Endometrial microvascular endothelial cells (primary cell): ENCODE data around the gene FOXI1. TPM values are rescaled to one million over a fixed set of nuclear protein-coding genes. Genes with fewer than 3 reads are reported as not detected.
"Not testable (repeated sequence)": the region's sequence is repeated elsewhere in the genome, so short reads cannot be mapped to it uniquely, and the experiment has no call there.

Experiments
- in situ Hi-C: cut with HindIII; loops from 2 replicates; pipeline ENCODE4 v1.10.0; 2017; ENCODE audit warnings: low sequenced_read_pairs, low pct_unique_long_range_greater_than_20kb; ENCODE audit errors: inconsistent ontology term
- total RNA-seq: library from RNA; depleted of rRNA; stranded (reverse); fragments of >200 nt; gene quantifications from one replicate; pipeline ENCODE4 v1.2.3, GENCODE V29; 2015; ENCODE audit errors: inconsistent ontology term

FOXI1 gene
- total RNA-seq, 1 donor from 2014 or later: not detected

DNA sequence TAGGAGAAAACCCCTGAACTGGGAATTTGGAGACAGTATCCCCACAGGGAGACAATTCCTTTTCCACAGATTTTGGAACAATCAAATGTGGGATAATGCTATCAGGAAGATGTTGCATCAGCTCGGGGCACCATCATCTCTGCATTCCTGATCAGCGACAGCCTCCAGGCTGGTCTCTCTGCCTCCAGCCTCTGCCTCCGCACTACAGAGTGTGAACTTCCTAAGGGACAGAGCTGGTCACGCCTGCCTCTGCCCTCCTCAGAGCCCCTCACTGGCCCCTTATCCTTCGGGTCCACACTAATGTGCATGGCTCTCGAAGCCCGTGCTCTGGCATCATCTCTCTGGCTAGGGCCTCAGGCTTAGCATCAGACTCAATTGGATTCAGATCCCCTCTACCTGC is 8.6 kb downstream of the FOXI1 start:
- in situ Hi-C loops: no loop called here

DNA sequence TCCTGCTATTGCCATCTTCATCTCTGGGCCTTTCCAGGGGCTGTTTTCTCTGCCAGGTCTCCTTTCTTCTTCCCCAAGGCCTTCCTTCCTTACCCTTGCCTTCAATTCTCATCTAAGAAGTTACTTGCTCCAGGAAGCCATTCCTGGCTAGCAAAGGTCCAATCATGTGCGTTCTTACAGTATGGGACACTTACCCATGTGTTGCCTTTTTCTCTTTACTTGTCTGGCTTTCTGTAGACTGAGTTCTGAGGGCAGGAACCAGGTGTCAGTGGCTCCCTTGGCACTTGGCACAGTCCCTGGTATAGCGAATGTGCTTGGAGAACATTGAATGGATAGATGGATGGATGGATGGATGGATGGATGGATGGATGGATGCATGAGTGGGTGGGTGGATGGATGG is 10.2 kb downstream of the FOXI1 start:
- in situ Hi-C loops: no loop called here

DNA sequence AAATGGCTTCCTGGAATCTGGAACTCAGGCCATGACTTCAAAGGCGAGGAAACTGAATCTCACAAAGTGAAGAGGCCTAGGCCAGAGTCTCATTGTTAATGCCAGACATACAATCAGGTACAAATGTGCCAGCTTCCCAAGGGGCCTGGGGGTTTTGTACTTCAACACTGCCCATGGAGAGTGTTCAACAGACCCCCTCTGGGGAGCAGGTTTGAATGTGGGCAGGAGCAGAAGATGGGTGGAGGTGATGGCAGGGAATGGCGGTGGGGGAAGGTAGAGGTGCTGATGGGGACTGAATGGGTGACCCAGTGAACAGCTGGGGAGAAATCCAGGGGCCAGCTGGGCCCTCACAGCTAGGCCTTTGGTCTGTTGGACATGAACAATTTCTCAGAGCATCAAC is 12.0 kb downstream of the FOXI1 start:
- in situ Hi-C loops: no loop called here

DNA sequence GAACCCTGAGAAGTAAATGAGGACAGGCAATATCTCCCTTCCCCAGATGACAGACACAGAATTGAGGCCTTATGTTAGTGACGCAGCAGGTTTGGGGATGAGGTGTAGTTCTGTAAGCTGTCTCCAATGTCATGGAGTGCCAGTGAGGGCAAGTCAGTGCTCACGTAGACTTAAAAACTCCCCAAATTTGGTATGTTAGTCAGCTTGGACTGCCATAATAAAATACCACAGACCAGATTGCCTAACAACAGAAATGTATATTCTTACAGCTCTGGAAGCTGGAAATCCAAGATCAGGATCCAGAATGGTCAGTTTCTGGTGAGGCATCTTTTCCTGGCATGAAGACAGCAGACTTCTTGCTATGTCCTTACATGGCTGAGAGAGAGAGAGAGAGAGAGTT is 14.9 kb downstream of the FOXI1 start:
- in situ Hi-C loops: no loop called here

DNA sequence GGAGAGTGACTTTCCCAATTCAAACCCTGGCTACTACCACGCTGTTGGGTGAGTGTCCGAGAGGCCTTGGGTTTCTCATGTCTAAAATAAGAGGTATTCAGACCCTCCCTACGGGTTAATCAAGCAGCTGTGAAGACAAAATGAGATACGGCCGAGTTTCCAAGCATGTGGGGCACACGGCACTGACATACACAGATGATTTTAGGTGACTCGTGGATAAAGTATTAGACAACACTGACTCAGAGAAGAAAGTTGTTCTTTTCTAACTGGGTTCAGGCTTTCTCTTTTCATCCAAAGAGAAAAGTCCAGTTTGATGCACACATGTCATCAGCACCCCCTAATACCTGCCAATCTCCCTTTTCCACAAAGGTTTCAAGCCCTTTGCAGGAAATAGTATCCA is 15.6 kb downstream of the FOXI1 start:
- in situ Hi-C loops: no loop called here

DNA sequence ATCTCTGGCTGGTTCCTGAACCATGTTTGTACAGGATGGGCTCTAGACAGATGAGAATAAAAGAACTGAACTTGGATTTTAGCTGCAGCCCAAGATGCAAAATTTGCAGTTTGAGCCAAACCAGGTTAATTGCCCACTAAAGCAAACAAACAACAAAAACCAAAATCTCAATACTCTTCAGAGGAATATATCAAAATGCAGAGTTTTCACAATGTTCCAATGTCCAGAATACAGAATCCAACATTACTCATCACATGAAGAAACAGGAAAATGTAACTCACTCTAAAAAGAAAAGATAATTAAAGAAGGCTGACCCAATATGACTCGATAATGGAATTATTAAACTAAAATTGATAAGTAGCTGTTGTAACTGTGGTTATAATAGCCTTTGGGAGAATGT is 20.4 kb downstream of the FOXI1 start:
- in situ Hi-C loops: no loop called here

DNA sequence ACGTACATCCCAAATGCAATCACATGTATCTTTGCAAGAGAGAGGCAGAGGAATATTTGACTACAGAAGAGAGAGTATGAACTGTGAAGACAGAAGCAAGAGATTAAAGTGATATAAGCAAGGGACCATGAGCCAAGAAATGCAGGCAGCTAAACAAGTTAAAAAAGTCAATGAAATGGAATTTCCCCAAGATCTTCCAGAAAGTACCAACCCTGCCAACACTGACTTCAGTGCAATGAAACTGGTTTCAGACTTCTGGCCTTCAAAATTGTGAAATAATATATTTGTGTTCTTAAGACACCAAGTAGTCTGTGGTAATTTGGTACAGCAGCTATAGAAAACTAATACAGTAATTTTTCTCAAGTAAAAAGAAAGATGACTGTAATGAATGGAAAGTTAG is 20.9 kb downstream of the FOXI1 start:
- in situ Hi-C loops: no loop called here

DNA sequence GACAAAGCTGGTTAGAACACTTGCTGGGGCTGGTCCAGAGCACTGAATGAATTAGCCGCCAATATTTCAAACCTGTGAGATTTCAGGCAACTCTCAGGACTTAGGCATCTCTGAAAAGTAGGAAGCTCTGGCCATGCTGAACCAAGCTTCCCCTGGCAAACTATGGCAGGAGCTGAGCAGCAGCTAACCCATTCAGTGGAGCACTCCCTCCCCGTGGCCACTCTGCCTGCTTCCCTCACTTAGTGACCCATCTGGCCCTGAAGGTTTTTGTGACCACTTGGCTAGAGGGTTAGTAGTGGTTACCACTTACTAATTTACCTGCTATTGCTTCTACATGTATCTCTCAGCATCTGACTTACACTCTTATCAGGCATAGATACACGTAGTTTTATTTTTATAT is 25.5 kb downstream of the FOXI1 start:
- in situ Hi-C loops: no loop called here

DNA sequence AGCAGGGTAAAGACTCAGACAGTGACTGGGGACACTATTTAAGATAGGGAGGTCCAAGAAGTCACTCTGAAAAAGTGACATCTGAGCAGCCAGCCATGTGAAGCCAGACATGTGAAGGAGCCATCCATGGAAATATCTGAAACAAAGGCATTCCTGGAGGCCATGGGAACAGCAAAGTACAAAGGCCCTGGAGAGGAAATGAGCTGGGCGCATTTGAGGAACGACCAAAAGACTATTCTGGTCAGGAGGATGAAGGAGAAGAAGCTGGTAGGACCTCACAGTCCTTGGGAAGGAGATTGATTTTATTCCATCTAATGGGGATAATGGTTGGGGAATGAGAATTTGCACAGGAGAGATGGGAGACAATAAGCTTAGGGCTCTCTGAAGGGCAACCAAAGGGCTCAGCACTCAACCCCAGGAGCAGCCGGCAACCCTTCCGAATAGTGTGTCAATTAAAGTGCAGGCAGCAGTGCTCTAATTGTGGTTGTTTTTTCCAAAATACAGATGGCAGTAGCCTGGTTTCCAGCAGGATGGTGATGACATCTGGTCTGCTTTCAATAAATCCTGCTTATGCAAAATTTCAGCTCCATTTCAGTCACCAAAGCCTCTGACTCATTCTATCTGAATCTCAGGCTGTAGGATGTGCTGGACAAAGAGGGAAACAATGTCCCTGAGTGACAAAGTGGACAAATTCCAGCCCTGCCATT is 26.7 kb downstream of the FOXI1 start:
- in situ Hi-C loops: no loop called here

DNA sequence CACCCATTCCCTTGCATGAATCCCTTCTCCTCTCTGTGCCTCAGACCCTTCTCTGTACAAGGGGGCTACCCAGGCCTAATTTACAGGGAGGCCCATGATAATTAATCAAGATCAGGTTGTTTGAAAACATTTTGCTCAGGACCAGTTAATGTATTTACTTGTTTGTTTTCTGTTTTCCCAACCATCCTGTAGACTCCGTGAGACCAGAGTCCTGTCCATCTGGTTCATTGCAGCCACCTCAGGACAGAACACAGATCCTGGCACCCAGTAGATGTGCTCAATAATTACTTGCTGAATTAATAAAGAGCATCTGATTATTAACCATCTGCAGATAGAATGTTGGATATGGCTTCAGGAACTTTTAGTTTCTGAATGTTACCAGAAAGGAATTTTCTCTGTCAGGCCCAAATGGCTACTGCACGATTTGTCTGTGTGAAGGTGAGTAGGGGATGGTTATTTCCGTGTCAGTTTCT is 27.3 kb downstream of the FOXI1 start:
- in situ Hi-C loops: no loop called here

DNA sequence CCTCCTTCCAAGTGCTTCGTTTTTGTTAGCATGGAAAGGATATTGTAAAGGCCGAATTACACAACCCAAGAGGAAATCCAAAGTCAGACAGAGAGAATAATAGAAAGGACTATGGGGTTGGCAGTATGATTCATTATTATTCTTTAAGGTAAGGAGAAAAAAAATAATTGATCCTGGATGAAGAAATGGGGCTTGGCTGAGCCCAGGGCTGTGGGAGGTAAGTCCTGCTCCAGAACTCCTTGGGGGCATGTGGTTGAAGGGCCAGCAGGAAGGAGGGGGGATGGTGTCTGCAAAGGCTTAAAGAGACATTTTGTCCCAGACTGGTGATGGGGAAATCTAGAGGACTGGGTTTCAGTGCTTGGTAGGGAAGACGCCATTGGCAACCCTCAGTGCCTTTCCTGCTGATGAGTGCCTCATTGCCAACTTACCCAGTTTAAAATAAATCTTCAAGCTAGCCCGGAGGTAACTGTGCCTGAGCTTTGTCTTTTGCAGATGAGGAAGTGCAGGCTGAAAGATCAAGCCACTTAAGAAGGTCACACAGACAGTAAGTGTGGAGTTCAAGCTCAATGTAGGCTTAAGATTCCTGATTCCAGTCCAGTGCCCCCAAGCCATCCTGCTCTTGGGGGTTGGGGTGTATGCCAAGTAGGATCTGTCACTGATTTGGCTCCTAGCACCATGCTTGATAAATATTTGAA is 30.2 kb downstream of the FOXI1 start:
- in situ Hi-C loops: no loop called here

DNA sequence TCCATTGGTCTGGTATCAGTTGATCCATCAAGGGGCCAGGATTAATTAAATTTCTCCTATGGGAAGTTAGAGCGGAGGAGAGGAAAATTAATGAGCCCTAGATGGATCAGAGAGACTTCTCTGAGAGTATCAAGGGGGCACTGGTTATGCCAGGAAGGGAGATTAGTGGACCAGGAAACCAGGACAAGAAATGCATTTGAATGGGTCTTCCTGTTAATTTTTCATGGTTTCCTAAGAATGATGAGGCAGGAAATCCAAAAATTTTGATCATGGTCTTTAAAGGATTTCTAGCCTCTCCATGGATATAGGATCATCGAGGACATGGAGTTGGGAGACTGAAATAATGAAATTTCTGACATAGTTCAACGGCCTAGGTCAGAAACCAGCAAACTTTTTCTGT is 30.8 kb downstream of the FOXI1 start:
- in situ Hi-C loops: no loop called here

DNA sequence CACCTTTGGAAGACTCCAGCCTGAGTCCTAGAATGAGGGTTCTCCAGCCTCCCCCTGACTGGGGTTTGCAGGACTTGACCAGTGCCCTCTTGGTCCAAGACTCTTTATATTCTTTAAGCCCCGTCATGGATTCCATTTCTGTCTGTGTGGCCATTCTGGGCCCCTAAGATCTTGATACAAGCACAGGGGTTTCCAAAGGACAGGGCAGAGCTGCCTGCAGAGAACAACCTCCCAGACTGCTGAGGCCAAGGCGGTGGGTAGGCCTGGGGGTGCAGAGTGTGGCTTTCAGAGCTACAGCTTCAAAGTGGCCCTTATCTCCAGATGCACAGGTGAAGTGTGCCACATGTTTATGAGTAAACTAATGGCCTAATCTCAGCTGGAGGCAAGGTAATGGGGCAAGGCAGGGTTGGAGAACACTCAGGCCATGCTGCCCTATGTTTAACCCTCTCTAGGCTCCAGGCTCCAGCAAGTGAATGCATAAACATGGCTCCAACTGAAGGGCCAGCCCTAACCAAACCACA is 32.1 kb downstream of the FOXI1 start:
- in situ Hi-C loops: no loop called here

DNA sequence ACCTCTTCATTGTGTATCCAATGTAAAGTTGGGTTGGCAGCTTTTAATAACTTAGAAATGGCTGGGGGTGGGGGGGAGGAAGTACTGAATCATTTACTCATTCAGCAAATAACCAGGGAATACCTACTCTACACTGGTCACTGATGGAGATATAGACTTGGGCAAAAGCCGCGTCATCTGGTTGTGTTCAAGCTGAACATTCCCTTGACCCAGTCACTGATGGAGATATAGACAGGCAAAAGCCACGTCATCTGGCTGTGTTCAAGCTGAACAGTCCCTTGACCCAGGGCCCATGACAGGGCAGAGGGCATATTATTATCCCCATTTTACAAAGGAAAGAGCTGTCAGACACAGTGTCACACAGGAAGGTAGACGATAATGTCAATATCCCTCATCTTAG is 32.6 kb downstream of the FOXI1 start:
- in situ Hi-C loops: no loop called here

DNA sequence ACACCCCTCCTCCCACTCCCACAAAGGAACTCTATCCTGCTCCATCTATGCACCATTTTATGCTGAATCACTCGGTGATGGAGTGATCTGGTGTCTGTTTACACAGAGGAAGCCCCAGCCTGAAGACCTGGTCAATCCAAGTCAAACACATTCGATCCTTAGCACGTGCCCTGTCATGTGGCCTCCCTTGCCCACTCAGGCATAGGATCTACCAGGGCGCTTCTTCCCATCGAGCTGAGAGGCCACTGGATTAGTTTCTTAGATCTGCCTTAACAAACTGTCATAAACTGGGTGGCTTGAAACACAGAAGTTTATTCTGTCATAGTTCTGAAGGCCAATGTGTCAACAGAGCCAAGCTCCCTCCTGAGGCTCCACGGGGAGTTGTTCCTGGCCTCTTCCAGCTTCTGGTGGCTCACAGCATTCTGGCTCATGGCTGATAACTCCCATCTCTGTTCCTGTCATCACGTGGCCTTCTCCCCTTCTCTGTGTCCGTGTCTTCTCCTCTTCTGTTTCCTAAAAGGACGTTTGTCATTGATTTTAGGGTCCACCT is 34.2 kb downstream of the FOXI1 start:
- in situ Hi-C loops: no loop called here

DNA sequence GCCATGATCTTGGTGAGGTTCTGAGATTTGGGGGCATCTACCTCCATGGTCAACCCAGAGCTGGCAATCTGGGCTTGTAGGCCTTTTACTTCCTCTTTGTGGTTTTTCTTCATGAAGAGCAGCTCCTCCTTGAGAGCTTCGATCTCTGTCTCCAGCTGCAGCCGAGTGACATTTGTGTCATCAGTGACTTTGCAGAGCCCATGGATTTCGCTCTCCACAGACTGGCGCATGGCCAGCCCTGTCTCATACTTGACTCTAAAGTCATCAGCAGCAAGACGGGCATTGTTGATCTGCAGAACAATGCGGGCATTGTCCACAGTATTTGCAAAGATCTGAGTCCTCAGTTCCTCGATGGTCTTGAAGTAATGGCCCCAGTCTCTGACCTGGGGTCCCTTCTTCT is 35.5 kb downstream of the FOXI1 start:
- in situ Hi-C loops: not testable (repeated sequence)

DNA sequence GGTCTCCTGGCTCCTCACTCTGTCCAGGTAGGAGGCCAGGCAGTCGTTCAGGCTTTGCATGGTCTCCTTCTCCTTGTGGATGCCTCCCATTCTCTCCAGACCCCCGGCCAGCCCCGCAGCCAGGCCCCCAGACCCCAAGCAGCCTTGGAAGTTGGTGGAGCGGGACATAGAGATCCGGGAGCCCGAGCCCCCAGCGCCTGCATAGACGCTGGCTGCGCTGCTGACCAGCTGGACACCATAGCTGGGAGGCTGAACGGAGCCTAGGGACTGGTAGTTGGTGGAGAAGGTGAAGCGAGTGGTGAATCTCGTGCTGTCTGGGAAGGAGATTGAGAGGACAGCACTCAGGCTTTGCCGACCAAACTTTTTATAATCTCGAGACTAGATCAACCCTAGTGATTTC is 35.9 kb downstream of the FOXI1 start:
- in situ Hi-C loops: no loop called here

DNA sequence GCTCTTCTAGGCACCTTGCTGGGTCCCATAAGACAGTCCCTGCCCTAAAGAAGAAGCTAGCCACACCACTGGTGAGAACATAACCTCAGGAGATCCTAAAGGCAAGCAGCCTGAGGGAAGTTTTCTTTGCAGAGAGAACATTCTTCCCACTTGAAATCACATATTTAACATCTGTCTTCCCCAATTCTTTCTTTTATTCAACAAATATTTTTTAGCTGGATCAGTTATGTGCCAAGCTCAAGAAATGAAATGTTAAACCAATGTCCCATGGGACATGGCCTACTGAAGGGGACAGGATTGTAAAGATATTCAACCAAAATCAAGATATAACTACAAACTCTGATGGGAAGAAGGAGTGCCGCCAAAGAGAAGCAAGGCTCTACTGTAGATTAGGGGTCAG is 36.5 kb downstream of the FOXI1 start:
- in situ Hi-C loops: no loop called here

DNA sequence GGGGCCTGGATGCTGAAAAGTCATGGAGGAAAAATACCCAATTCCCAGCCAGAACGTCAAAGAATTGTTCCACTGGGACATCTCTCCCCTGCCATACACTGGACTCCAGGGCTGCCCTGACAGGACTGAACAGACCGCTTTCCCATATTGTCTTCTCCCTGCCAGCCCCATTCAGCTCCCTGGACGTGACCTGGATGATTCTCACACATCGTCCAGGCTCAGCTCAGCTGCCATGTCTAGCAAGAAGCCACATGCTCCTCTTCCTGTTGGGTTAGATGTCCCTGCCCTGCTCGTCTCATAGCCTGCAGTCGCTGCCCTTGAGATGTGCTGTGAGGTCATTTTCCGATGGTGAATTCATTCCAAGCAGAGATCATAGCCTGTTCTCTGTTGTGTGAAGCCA is 37.4 kb downstream of the FOXI1 start:
- in situ Hi-C loops: no loop called here

DNA sequence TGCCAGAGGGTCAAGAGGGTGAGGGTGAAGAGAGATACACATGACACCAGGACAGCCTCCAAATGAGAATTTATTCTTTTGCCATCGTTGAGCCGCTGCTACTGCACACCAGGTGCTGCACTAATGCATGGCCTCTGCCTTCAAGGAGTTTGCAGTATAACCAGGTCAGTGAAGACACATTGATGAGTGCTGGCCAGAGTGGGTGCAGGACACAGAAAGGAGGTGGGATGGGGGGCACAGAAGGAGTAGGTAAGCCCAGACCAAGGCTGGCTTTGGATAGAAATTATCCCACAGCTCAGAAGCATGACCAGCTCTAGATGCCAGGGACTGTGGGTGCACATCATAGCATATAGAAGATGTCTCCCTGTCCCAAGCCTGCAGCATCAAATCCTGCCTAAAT is 38.0 kb downstream of the FOXI1 start:
- in situ Hi-C loops: no loop called here
